ENCODE data around the gene CFAP97.
"Not testable (repeated sequence)": the region's sequence is repeated elsewhere in the genome, so short reads cannot be mapped to it uniquely, and the experiment has no call there.

DNA sequence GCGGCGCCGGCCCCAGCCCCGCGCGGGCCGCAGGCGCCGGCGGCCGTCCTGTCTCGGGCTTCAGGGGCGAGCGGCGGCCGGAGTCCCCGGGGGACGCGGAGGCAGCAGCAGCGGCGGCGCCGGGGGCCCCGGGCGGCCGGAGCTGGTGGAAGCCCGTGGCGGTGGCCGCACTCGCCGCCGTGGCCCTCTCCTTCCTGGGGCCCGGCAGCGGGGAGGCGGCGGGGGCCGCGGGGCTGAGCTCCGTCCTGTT, 6.0 kb upstream of the CFAP97 start:
- not testable (repeated sequence) for TF ChIP-seq EZH2phosphoT487 (conservative IDR thresholded peaks at IDR 0.05; ENCODE audit: low read length)
- TF ChIP-seq, protein P1, sequence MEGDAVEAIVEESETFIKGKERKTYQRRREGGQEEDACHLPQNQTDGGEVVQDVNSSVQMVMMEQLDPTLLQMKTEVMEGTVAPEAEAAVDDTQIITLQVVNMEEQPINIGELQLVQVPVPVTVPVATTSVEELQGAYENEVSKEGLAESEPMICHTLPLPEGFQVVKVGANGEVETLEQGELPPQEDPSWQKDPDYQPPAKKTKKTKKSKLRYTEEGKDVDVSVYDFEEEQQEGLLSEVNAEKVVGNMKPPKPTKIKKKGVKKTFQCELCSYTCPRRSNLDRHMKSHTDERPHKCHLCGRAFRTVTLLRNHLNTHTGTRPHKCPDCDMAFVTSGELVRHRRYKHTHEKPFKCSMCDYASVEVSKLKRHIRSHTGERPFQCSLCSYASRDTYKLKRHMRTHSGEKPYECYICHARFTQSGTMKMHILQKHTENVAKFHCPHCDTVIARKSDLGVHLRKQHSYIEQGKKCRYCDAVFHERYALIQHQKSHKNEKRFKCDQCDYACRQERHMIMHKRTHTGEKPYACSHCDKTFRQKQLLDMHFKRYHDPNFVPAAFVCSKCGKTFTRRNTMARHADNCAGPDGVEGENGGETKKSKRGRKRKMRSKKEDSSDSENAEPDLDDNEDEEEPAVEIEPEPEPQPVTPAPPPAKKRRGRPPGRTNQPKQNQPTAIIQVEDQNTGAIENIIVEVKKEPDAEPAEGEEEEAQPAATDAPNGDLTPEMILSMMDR (IDR thresholded peaks at IDR 0.05; ENCODE audit: insufficient read depth, low read length, poor library complexity, severe bottlenecking), result not testable (repeated sequence)

Data from SU-DHL-6 (cell line).